ENCODE data around the gene IL1R1. TPM values are rescaled to one million over a fixed set of nuclear protein-coding genes. Genes with fewer than 3 reads are reported as not detected.
A peak's percentile ranks its signal among the peaks of the same experiment; 100 is the strongest.

The IL1R1 gene
- polyA plus RNA-seq, 4 donors: 2.9 to 36.7 (median 17.2) TPM

DNA sequence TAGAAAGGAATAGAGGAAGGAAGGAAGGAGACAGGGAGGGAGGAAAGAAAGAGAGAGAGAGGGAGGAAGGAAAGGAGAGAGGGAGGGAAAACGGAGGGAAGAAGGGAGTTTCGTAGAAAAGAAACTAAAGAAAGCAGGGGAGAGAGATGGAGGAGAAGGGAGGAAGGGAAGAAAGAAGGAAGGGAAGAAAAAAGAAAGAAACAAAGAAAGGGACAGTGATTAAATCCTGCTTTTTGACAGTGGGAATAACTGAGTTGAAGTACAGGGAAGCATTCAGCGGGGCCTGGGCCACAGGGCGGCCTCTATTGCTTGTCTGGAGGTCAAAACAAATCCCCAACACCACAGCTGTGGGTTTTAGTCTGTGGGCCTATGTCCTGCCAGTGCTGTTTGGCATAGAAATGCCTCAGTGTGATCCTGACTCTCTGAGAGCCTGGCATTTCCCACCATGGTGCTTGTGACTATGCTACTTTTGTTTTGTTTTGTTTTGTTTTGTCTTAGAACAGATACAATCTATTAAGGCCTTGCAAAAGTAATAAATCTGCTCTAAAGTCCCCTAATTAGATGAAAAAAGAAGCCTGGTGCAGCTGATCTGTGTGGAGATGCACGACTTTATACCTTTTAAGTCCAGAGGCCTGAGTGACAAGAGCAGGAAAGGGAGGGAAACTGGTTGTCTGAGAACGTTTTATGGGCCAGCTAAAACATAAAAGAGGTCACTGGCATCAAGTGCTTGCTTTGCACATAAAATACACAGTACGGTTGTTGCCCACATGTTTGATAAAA, 84.3 kb downstream of the IL1R1 start:
- FAIRE-seq: no peak
- H3K27ac ChIP-seq (ENCODE audit: low read depth in 1 of 3, low read length in 2 of 3): peak overlapping the region; percentile 62 to 86 (median 74)
- H3K27me3 ChIP-seq (ENCODE audit: control insufficient read depth in 3 of 3, insufficient read depth in 3 of 3, low read length in 3 of 3): no peaks in the 10 kb centered on the region
- 61 to 67% (median 65%) methylated on average over 7 of the region's 7 CpGs for WGBS, 3 donors
- no peak overlapping the region for H3K4me3 ChIP-seq (ENCODE audit: low read depth in 1 of 3, low read length in 3 of 3)
- DNase-seq: no peak
- H3K9me3 ChIP-seq (ENCODE audit: control insufficient read depth in 2 of 2, insufficient read depth in 1 of 2, low read depth in 1 of 2, low read length in 1 of 2): no peaks in the 10 kb centered on the region
- peaks cover 0 to under 1% (median 0%) of the 10 kb centered on the region in 3 donors for H3K36me3 ChIP-seq (ENCODE audit: control insufficient read depth in 3 of 3, insufficient read depth in 2 of 3, low read depth in 1 of 3, low read length in 3 of 3)
- H3K4me1 ChIP-seq (ENCODE audit: control insufficient read depth in 3 of 3, insufficient read depth in 2 of 3, low read depth in 1 of 3, low read length in 2 of 3): peaks cover 0 to 5% (median 0%) of the 10 kb centered on the region in 3 donors

DNA sequence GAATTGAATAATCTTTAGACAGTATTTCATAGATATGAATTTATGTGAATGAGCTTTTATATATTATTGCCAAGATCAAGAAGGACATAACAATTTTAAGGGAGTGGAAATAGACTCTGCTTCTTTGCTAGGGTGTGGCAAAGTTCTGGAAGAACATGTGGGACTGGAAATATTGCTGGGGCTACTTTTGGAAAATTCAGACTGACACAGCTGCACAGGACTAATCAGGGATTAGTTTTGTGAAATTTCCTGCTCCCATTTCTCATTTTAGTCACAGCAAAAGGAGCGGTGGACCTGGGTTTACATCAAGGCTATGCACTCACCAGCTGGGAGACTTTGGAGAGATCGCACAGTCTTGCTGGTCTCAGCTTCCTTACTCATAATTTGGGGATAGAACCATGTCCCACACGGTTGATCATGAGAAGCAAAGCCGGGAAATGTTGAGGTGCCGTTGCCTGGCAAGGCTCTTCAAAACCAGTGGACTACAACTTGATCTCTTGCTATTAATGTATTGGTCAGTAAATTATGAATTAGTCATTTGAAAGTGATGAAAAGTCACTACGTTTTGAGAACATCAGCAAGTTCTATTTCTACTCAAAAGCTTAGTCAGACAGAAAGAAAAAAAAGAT, 86.7 kb downstream of the IL1R1 start:
- H3K9me3 ChIP-seq (ENCODE audit: control insufficient read depth in 2 of 2, insufficient read depth in 1 of 2, low read depth in 1 of 2, low read length in 1 of 2): no peaks in the 10 kb centered on the region
- no peaks in the 10 kb centered on the region for H3K36me3 ChIP-seq (ENCODE audit: control insufficient read depth in 3 of 3, insufficient read depth in 2 of 3, low read depth in 1 of 3, low read length in 3 of 3)
- H3K4me3 ChIP-seq (ENCODE audit: low read depth in 1 of 3, low read length in 3 of 3): no peak overlapping the region
- WGBS, 3 donors: 79 to 83% (median 82%) methylated on average over 6 of the region's 6 CpGs
- FAIRE-seq (no peak), DNase-seq (no peak)
- peaks cover 0 to 5% (median 0%) of the 10 kb centered on the region in 3 donors for H3K4me1 ChIP-seq (ENCODE audit: control insufficient read depth in 3 of 3, insufficient read depth in 2 of 3, low read depth in 1 of 3, low read length in 2 of 3)
- no peaks in the 10 kb centered on the region for H3K27me3 ChIP-seq (ENCODE audit: control insufficient read depth in 3 of 3, insufficient read depth in 3 of 3, low read length in 3 of 3)
- peak overlapping the region in 1 of 3 donors; percentile 59 for H3K27ac ChIP-seq (ENCODE audit: low read depth in 1 of 3, low read length in 2 of 3)

Other genes starting within 250 kb of the IL1R1 start
- 1 to 10 TPM; 1.5 to 5.2 (median 2.7) TPM for gene IL1R2, start 150.8 kb upstream of the IL1R1 start, polyA plus RNA-seq
- gene IL1RL2, start 44.3 kb downstream of the IL1R1 start, polyA plus RNA-seq: under 1 TPM in 2 of 4 donors, not detected in 2; 0.25 to 0.34 TPM
- 10 to 100 TPM in 1 of 4 donors, 1 to 10 TPM in 2, under 1 TPM in 1; 0.31 to 14.6 (median 2.4) TPM for gene IL1RL1, start 168.8 kb downstream of the IL1R1 start, polyA plus RNA-seq
- 1 to 10 TPM; 2.2 to 5.2 (median 3.9) TPM for gene IL18R1, start 213.1 kb downstream of the IL1R1 start, polyA plus RNA-seq